H1 (cell line): ENCODE measurements around the gene CASZ1. TPM values are rescaled to one million over a fixed set of nuclear protein-coding genes. Genes with fewer than 3 reads are reported as not detected.

ENCODE experiments used
- CTCF ChIA-PET: fragments of 300-600 bp; sonication (Branson Sonifier 250); formaldehyde crosslinking; loops from one replicate; lab custom pipeline; 2021; ENCODE audit not compliant: partially characterized antibody; lab: Charles Lee
- POLR2A ChIA-PET: fragments of 300-600 bp; sonication (Branson Sonifier 250); formaldehyde crosslinking; loops from one replicate; lab custom pipeline; 2021; ENCODE audit warnings: inconsistent platforms; ENCODE audit not compliant: partially characterized antibody; lab: Charles Lee
- DNase-seq, 2 experiments: peaks; one replicate each; pipeline versions ENCODE4 v3.0.0 to v3.0.0-alpha.2; 2010 to 2022; ENCODE audit warnings: low spot score in 2 of 2, low read depth in 1 of 2, mixed read lengths in 1 of 2
- FAIRE-seq: peaks from 2 replicates; lab custom pipeline; 2011; peaks lifted over from hg19 to GRCh38; lab: Jason Lieb, UNC
- H2AFZ ChIP-seq: 2 replicates; pipeline ENCODE4 v1.8.1; 2012; ENCODE audit warnings: low read length, inconsistent platforms
- H2AK5ac ChIP-seq: 2 replicates; pipeline ENCODE4 v1.6.1; 2013; ENCODE audit warnings: low read depth, low read length
- H2BK120ac ChIP-seq: replicated peaks from 2 replicates; pipeline ENCODE3; 2013; ENCODE audit warnings: low read depth, low read length, inconsistent platforms
- H2BK12ac ChIP-seq: 2 replicates; pipeline ENCODE4 v1.6.1; 2013; ENCODE audit warnings: low read depth, low read length
- H2BK15ac ChIP-seq: 2 replicates; pipeline ENCODE4 v1.6.1; 2013; ENCODE audit warnings: low read length
- H2BK20ac ChIP-seq: 2 replicates; pipeline ENCODE4 v1.6.1; 2013; ENCODE audit warnings: low read length
- H2BK5ac ChIP-seq: 2 replicates; pipeline ENCODE4 v1.6.1; 2013; ENCODE audit warnings: low read depth, low read length
- H3K14ac ChIP-seq: 2 replicates; pipeline ENCODE4 v1.6.1; 2013; ENCODE audit warnings: inconsistent platforms; ENCODE audit not compliant: insufficient read length
- H3K18ac ChIP-seq: 2 replicates; pipeline ENCODE4 v1.6.1; 2013; ENCODE audit warnings: low read length; ENCODE audit errors: extremely low read depth
- H3K23ac ChIP-seq: 2 replicates; pipeline ENCODE4 v1.6.1; 2013; ENCODE audit warnings: inconsistent platforms; ENCODE audit not compliant: insufficient read length
- H3K23me2 ChIP-seq: 2 replicates; pipeline ENCODE4 v1.6.1; 2013; ENCODE audit warnings: low read depth, low read length
- H3K27ac ChIP-seq: 2 replicates; pipeline ENCODE4 v1.6.1; 2011; ENCODE audit warnings: low read depth, low read length, inconsistent platforms
- H3K27me3 ChIP-seq, 4 experiments: replicated peaks in 1 of 4; 1 replicate in 1 of 4; 2 replicates in 3 of 4; pipeline versions ENCODE4 v1.6.1 to v1.8.1; 2011 to 2013; ENCODE audit warnings: low read length in 3 of 4, mild to moderate bottlenecking in 3 of 4, inconsistent platforms in 2 of 4, mixed read lengths in 2 of 4, moderate library complexity in 1 of 4; ENCODE audit not compliant: control insufficient read depth in 3 of 4, insufficient read depth in 3 of 4; ENCODE audit errors: extremely low read depth in 1 of 4
- H3K36me3 ChIP-seq, 4 experiments: 2 replicates each; pipeline versions ENCODE4 v1.6.1 to v1.8.1; 2011 to 2013; ENCODE audit warnings: mild to moderate bottlenecking in 4 of 4, low read length in 3 of 4, moderate library complexity in 2 of 4, control low read depth in 1 of 4, inconsistent platforms in 1 of 4; ENCODE audit not compliant: insufficient read depth in 4 of 4, control insufficient read depth in 2 of 4
- H3K4ac ChIP-seq: replicated peaks from 2 replicates; pipeline ENCODE3; 2013; ENCODE audit warnings: low read length, low read depth, mixed read lengths, inconsistent platforms; ENCODE audit not compliant: insufficient read length
- H3K4me1 ChIP-seq, 4 experiments: replicated peaks in 1 of 4; 1 replicate in 1 of 4; 2 replicates in 3 of 4; pipeline versions ENCODE4 v1.6.1 to v1.8.1; 2011 to 2013; ENCODE audit warnings: low read length in 3 of 4, inconsistent platforms in 2 of 4, mixed read lengths in 1 of 4; ENCODE audit not compliant: insufficient read depth in 4 of 4, control insufficient read depth in 3 of 4
- H3K4me2 ChIP-seq, 2 experiments: 2 replicates each; pipeline versions ENCODE4 v1.6.1 to v1.8.1; 2011 to 2013; ENCODE audit warnings: low read depth in 2 of 2, low read length in 2 of 2, control low read depth in 1 of 2, inconsistent platforms in 1 of 2, mild to moderate bottlenecking in 1 of 2; ENCODE audit not compliant: insufficient read depth in 1 of 2
- H3K4me3 ChIP-seq, 4 experiments: fragments of 200-600, 300-600 bp in 1 of 4; sonication (generic), shearing (Covaris generic), sonication (Bioruptor Twin) in 1 of 4; 2 replicates each; pipeline versions ENCODE4 v1.5.1 to v1.8.1; 2011 to 2016; ENCODE audit warnings: low read length in 4 of 4, low read depth in 3 of 4, control low read depth in 2 of 4, inconsistent platforms in 2 of 4, mild to moderate bottlenecking in 2 of 4, mixed read lengths in 1 of 4, moderate library complexity in 1 of 4; ENCODE audit not compliant: insufficient read depth in 2 of 4; ENCODE audit errors: extremely low read depth in 1 of 4
- H3K56ac ChIP-seq: replicated peaks from 2 replicates; pipeline ENCODE3; 2013; ENCODE audit warnings: low read depth, mild to moderate bottlenecking, mixed read lengths, low read length, inconsistent platforms; ENCODE audit not compliant: insufficient read length
- H3K79me1 ChIP-seq: 2 replicates; pipeline ENCODE4 v1.6.1; 2013; ENCODE audit warnings: low read depth, low read length, control low read depth
- H3K79me2 ChIP-seq, 2 experiments: 2 replicates each; pipeline versions ENCODE4 v1.6.1 to v1.8.1; 2012 to 2013; ENCODE audit warnings: low read length in 2 of 2, mild to moderate bottlenecking in 2 of 2, inconsistent platforms in 1 of 2; ENCODE audit not compliant: insufficient read depth in 2 of 2, control insufficient read depth in 1 of 2
- H3K9ac ChIP-seq, 4 experiments: replicated peaks in 1 of 4; 1 replicate in 1 of 4; 2 replicates in 3 of 4; pipeline versions ENCODE4 v1.6.1 to v1.8.1; 2011 to 2013; ENCODE audit warnings: low read depth in 3 of 4, low read length in 3 of 4, control low read depth in 2 of 4, mild to moderate bottlenecking in 2 of 4, moderate library complexity in 2 of 4, inconsistent platforms in 1 of 4; ENCODE audit errors: extremely low read depth in 1 of 4
- H3K9me3 ChIP-seq, 2 experiments: 2 replicates each; pipeline versions ENCODE4 v1.6.1 to v1.8.1; 2012 to 2013; ENCODE audit warnings: mild to moderate bottlenecking in 2 of 2, moderate library complexity in 2 of 2, control low read depth in 1 of 2, inconsistent platforms in 1 of 2, low read depth in 1 of 2, low read length in 1 of 2, mixed read lengths in 1 of 2; ENCODE audit not compliant: insufficient read depth in 2 of 2
- H4K20me1 ChIP-seq, 2 experiments: replicated peaks in 1 of 2; 2 replicates each; pipeline versions ENCODE3 to v1.8.1; 2011 to 2013; ENCODE audit warnings: inconsistent platforms in 2 of 2, low read length in 2 of 2, mild to moderate bottlenecking in 1 of 2; ENCODE audit not compliant: insufficient read depth in 2 of 2, control insufficient read depth in 1 of 2
- H4K5ac ChIP-seq: 2 replicates; pipeline ENCODE4 v1.6.1; 2013; ENCODE audit warnings: low read length, low read depth, mixed read lengths, inconsistent platforms; ENCODE audit not compliant: insufficient read length
- H4K8ac ChIP-seq: 2 replicates; pipeline ENCODE4 v1.8.0; 2013; ENCODE audit warnings: mild to moderate bottlenecking, moderate library complexity, low read length, inconsistent platforms; ENCODE audit not compliant: insufficient read depth; ENCODE audit errors: extremely low read depth
- H4K91ac ChIP-seq: replicated peaks from 2 replicates; pipeline ENCODE3; 2013; ENCODE audit warnings: low read length, mixed read lengths, inconsistent platforms; ENCODE audit not compliant: insufficient read length
- KDM1A ChIP-seq: fragments of 200-600, 300-600 bp; sonication (generic); IDR thresholded peaks from 2 replicates; pipeline ENCODE4 v1.7.1; 2016; ENCODE audit warnings: mild to moderate bottlenecking, low read length, borderline replicate concordance
- KDM5A ChIP-seq: fragments of 200-600 bp; IDR thresholded peaks from 2 replicates; pipeline ENCODE4 v1.7.1; 2012; ENCODE audit warnings: mild to moderate bottlenecking, low read length, inconsistent platforms, mixed read lengths
- YY1 ChIP-seq: IDR thresholded peaks from 2 replicates; pipeline ENCODE4 v1.6.1; 2011; ENCODE audit warnings: low read depth, mild to moderate bottlenecking, low read length
- WGBS, 2 experiments: shearing (Covaris generic) in 1 of 2; methylation state at CpG; one replicate each; pipeline versions ENCODE4 v1.1.6 to v1.1.7; 2013 to 2015; ENCODE audit warnings: low lambda C conversion rate in 2 of 2, mixed read lengths in 2 of 2, inconsistent platforms in 1 of 2, low coverage in 1 of 2, missing lambda C conversion rate in 1 of 2; ENCODE audit not compliant: insufficient replicate concordance in 2 of 2, insufficient coverage in 1 of 2, insufficient read length in 1 of 2; ENCODE audit errors: extremely low coverage in 1 of 2, missing lambda C conversion rate in 1 of 2; 5-methylcytosine and 5-hydroxymethylcytosine counted together
- polyA plus RNA-seq, 7 experiments: library from polyadenylated mRNA; depleted of rRNA in 3 of 7; stranded (reverse) in 5 of 7; unstranded in 2 of 7; fragments of >200 nt in 5 of 7; fragments of 200-250 nt in 2 of 7; gene quantifications; 1 replicate in 5 of 7; 2 replicates in 1 of 7; 4 replicates in 1 of 7; pipeline versions ENCODE4 v1.2.1 to v1.2.3, GENCODE V29; 2011 to 2013; ENCODE audit warnings: missing spikeins in 2 of 7, mixed read lengths in 2 of 7
- total RNA-seq: library from RNA; stranded (reverse); fragmentation: NEBNext Ultra II Directional; extraction: Animal tissue kit (Norgen Biotek cat#: 25700); gene quantifications from 2 replicates; pipeline ENCODE4 v1.2.1, GENCODE V29; 2021

The CASZ1 gene
- total and polyA plus RNA-seq, 2 of the 8 experiments (the other 6 are each of a cell fraction or from before 2014, with no cell fraction given) = 4.4 to 7.7 TPM

DNA sequence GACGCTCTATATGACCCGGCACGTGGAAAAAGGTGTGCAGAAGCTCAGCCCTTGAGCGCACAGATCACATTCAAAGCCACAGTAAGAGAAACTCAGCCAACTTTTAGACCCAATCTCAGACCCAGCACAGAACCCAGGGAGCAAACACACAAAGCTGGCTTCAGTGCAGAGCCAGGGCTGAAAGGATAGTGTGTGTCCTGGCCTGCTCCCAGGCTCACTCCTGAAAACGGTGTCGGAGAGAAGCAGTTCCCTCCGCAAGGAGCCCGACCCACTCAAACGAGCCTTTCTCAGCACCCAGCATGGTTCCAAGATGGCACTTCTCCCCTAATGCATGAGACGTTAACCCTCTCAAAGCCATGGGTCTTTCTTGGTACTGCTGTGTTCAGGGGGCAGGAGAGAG, 39.6 kb downstream of the CASZ1 start:
- H2BK20ac ChIP-seq = no peak overlapping the region
- no peak overlapping the region for H3K9ac ChIP-seq
- H3K36me3 ChIP-seq = no peaks in the 10 kb centered on the region
- no peak overlapping the region for H2BK5ac ChIP-seq
- no peaks in the 10 kb centered on the region for H3K9me3 ChIP-seq
- no peak overlapping the region for H2AK5ac ChIP-seq
- no peak overlapping the region for H3K4me3 ChIP-seq
- no peak overlapping the region; the same call in 1 of the 2 replicates for H3K18ac ChIP-seq
- ChIA-PET POLR2A (no interaction called here), CTCF (interaction anchor here (0.6 to 2.0 kb wide), 4 partner anchors 21 to 103 kb away, joined by 3 to 5 read pairs (median 4); no protein-coding TSS in a partner anchor)
- no peaks in the 10 kb centered on the region for H3K27me3 ChIP-seq
- H4K8ac ChIP-seq = peak overlapping the region; percentile 29; the same call in 1 of the 2 replicates
- H3K23ac ChIP-seq = no peak overlapping the region
- H3K4me2 ChIP-seq = no peak overlapping the region
- no peak overlapping the region for H3K4ac ChIP-seq
- H2BK12ac ChIP-seq = 0 out of 2 replicates have a peak overlapping the region, but pooled peaks have one; percentile 80
- H2BK120ac ChIP-seq = no peak overlapping the region
- 84% methylated on average over 9 of the region's 10 CpGs; no CpG with 5 or more reads in 1 of the 2 experiments for WGBS, 2 experiments
- H2BK15ac ChIP-seq = no peak overlapping the region; the same call in 1 of the 2 replicates
- no peak for TF ChIP-seq KDM5A
- peak; percentile 51; the same call in 1 of the 2 replicates for TF ChIP-seq YY1
- TF ChIP-seq KDM1A = no peak
- no peak overlapping the region for H3K14ac ChIP-seq
- no peaks in the 10 kb centered on the region for H3K23me2 ChIP-seq
- FAIRE-seq (no peak), DNase-seq (no peak)
- H2AFZ ChIP-seq = no peak overlapping the region
- H3K79me2 ChIP-seq = no peaks in the 10 kb centered on the region
- no peak overlapping the region for H3K27ac ChIP-seq
- peaks cover 0 to 2% of the 10 kb centered on the region in 2 experiments for H4K20me1 ChIP-seq
- peaks cover 0 to 14% (median 8%) of the 10 kb centered on the region in 4 experiments; a peak in 6 of 7 replicates for H3K4me1 ChIP-seq
- H4K5ac ChIP-seq = no peak overlapping the region
- 0 out of 2 replicates have a peak, but pooled peaks cover 2% of the 10 kb centered on the region for H3K79me1 ChIP-seq
- H4K91ac ChIP-seq = no peak overlapping the region
- H3K56ac ChIP-seq = no peak overlapping the region
